SW480 (cell line): Measurements from ENCODE around the gene SETD1A.

Experiments
- DNase-seq: peaks from one replicate; pipeline ENCODE4 v3.0.0-alpha.2; 2016; ENCODE audit warnings: low spot score

Gene SETD1A

DNA sequence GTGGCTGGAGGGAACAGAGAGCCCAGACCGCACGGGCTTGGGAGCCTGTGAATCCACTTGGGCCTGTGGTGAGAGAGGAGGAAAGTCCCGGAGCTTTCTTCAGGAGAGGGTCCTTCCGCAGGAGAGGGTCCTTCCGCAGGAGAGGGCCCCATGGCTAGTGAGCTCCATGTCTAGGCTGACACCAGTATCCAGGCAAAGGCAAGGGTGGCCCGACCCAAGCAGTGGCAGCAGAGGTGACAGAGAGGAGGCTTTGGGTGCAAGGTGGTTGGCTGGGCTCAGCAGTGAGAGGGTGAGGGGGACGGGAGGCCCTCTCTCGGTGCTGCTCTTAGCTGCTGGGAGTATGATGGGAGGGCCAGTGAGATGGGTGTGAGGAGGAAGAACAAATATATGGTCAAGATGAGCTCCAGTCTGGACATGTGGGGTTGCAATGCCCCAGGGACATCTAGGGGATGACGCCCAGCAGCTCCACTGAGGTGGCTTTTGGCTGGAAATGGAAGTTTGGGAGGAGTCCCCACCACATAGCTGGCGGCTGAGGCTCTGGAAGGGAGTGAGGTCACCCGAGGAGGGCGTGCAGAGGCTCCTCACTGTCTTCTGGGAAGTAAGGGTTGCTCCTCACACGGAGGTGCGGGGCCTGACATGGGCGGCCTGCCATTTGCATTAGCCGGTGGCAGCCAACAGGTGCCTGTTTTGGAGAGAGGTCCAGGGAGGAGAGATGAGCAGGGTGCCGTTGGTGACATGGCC lies 25.2 kb downstream of the SETD1A start:
- DNase-seq, result no peak

DNA sequence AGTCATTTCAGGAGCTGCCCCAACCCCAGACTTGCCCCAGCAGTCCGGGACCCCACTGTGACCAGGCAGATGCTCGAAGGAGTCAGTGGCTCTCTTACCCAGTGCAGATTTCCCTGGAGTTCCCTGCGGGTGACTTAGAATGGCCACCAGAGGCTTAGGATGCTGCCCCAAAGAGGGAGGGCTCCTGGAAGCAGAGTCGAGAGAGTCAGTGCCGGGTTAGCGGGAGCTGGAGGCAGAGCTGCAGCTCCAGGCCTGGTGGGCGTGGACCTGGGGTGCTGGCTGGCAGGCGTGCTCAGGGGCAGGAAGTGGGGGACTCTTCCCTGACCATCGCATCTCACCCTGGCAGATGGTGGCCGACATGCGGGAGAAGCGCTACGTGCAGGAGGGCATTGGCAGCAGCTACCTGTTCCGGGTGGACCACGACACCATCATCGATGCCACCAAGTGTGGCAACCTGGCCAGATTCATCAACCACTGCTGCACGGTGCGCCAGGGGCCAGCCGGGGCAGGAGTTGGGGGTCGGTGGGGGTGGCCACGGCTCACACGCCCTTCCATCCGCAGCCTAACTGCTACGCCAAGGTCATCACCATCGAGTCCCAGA lies 25.8 kb downstream of the SETD1A start:
- DNase-seq, result no peak

DNA sequence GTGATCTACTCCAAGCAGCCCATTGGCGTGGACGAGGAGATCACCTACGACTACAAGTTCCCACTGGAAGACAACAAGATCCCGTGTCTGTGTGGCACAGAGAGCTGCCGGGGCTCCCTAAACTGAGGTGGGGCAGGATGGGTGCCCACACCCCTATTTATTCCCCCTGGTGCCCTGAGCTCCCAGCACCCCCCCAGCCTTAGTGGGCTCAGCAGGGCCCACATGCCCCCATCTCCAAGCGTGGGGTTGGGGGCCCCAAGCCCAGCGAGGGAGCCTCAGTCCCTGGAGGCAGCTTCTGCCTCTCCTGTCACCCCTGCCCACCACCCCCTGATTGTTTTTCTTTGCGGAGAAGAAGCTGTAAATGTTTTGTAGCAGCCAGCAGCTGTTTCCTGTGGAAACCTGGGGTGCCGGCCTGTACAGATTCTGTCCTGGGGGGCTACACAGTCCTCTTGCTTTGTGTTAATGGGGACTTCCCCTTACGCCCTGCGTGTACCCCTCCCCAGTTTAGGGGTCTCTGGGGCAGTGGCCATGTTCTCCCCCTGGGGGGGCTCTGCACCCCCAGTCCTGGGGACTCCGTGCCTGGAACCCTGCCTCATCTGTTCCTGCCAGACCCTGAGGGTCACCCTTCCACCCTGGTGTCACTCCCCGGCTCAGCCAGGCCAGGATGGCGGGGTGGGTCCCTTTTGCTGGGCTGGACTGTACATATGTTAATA lies 26.5 kb downstream of the SETD1A start:
- DNase-seq, result no peak

DNA sequence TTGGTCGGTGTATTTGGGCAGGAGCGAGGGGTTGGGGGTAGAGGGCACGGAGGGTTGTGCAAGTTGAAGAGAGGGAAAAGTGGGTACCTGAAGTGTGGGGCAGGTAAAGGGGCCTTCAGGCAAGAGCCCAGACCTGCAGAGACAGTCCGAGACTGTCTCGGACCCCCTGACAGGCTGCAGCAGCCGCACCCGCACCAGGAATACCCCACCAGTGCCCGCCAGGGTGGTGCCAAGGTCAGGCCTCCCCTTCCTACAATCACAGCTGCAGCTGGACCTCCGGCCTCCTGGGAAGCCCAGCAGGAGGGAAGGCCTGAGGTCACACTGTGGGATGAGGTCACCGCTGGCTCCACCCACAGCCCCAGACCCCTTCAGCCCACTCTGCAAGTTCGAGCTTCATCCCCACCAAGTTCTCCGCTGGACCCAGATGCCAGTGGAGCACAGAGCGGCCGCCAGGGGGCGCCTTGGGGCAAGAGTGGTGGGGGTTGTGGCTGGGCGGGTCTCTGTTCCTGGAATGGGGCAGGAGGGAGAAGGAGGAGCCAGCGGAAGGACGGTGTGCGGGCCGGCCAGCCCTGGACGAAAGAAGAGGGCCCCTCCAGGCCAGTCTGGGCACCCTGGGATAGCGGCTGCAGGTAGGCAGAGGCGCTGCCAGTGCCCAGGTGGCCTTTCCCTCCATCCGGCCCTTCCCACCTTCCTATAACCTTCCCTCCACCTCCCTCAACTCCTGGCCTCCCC lies 27.3 kb downstream of the SETD1A start, which contains the start of gene HSD3B7:
HSD3B7 (plus strand) TSS at position 539 of the 732 bp plus-strand sequence. CDS start 452 bp downstream, outside the sequence.
- DNase-seq, result peak; percentile 75

DNA sequence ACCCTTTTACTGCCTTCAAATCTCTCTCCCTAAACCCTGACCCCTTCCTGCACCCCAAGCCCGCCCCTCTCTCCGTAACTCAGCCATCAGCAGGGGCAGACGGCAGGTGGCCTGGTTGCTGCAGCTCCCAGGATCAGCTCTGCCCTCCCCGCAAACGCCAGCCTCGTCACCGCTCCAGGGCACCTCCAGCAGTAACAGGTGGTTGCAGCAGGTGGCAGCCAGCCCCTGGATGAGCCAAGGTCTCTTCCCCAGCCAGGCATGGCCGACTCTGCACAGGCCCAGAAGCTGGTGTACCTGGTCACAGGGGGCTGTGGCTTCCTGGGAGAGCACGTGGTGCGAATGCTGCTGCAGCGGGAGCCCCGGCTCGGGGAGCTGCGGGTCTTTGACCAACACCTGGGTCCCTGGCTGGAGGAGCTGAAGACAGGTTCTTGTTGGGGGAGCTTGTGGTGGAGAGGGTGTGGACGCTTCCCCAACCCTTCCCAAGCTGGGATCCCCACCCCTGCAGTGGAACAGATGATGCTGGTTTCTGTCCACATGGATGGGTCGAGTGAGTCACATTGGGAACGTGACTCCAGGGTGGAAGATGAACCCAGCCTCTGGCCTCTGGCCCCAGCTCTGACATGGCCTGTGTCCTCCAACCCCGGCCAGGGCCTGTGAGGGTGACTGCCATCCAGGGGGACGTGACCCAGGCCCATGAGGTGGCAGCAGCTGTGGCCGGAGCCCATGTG lies 28.0 kb downstream of the SETD1A start:
- DNase-seq, result peak; percentile 83

DNA sequence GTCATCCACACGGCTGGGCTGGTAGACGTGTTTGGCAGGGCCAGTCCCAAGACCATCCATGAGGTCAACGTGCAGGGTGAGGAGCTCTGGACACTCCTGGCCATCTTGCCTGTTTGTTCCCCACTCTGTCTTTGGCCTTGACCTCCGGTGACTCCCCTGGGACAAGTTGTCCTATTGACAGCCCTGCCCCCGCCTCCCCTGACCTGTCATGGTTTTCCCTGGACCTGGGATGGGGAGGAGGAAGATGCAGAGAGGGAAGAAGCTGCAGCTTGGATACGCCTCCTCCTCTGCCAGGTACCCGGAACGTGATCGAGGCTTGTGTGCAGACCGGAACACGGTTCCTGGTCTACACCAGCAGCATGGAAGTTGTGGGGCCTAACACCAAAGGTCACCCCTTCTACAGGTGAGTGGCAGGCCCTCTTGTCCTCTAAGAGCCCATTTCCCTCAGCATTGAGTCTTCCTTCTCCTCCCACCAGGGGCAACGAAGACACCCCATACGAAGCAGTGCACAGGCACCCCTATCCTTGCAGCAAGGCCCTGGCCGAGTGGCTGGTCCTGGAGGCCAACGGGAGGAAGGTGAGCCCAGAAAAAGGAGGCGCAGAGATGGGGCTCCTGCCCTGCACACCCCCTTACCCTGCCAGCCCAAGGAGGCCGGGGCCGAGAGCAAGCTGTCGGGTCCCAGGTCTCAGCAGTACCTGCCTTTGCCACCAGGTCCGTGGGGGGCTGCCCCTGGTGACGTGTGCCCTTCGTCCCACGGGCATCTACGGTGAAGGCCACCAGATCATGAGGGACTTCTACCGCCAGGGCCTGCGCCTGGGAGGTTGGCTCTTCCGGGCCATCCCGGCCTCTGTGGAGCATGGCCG lies 28.8 kb downstream of the SETD1A start:
- no peak for DNase-seq

DNA sequence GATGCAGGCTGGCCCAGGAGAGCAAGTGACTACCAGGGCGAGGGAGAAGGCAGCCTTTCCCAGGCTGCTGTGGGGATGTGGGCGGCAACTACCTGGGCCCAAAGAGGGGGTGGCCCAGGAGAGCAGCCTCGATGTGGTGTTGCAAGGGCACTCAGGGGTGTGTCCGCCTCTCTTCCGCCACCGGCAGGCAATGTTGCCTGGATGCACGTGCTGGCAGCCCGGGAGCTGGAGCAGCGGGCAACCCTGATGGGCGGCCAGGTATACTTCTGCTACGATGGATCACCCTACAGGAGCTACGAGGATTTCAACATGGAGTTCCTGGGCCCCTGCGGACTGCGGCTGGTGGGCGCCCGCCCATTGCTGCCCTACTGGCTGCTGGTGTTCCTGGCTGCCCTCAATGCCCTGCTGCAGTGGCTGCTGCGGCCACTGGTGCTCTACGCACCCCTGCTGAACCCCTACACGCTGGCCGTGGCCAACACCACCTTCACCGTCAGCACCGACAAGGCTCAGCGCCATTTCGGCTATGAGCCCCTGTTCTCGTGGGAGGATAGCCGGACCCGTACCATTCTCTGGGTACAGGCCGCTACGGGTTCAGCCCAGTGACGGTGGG lies 30.1 kb downstream of the SETD1A start:
- no peak for DNase-seq

DNA sequence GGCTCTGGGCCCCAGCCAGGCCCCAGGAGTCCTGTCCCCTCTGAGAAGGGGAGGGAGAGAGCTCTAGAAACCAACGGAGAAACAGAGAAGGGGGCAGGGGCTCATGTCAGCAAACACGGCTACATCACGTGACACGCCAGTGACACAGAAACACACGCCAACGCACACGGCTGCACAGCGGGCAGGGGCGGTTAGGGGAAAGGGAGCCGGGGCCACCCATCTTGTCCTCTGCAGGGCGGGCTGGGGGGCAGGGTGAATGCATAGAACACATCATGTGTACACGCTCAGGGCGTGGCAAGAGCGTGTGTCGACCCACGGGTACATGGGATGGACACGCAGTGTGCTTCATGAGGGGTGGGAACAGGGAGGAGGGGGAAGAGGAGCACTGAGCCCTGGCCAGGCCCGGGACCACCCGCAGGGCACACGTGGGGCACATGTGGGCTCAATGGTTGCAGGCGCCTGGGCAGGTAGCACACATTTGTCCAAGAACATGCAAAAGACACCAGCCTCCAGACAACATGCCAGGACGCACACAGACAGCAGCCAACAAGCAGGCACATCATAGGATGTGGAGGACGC lies 32.0 kb downstream of the SETD1A start:
- DNase-seq, result no peak

DNA sequence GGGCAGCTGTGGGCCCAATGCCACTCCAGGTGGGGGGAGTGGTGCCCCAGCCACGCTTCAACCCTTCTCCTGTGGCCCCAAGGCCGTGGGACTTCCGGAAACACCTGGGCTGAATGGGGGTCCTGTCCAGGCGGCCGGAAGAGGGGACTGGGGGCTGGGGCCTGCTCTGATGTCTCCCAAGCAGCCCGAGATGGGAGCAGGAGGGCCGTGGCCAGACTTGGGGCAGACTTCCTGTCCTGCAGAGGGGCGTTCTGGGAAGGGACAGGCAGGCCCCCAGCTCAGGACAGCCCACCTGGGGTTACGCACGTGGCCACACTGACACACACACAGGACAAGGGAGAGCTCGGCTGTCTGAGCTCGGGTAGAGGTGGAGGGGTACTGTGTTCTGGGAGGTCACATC lies 32.6 kb downstream of the SETD1A start:
- DNase-seq, result no peak

DNA sequence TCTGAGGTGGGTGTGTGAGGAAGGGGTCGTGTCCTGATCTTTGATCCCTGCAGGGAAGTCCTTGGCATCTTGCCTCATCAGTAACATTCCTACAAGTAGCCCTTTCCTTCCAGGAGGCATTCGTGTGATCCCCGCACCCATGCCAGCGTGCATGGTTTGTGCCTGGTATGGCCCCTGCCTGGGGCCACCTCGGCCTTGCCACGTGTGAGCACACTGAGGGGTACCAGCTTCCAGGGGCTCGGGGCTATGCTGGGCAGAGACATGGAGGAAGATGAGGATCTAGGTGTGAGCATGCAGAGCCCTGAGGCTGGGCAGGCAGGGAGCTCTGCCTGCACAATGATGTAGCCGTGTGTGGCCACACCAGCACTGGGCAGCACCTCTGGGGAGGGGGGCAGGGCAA lies 33.5 kb downstream of the SETD1A start:
- no peak for DNase-seq

DNA sequence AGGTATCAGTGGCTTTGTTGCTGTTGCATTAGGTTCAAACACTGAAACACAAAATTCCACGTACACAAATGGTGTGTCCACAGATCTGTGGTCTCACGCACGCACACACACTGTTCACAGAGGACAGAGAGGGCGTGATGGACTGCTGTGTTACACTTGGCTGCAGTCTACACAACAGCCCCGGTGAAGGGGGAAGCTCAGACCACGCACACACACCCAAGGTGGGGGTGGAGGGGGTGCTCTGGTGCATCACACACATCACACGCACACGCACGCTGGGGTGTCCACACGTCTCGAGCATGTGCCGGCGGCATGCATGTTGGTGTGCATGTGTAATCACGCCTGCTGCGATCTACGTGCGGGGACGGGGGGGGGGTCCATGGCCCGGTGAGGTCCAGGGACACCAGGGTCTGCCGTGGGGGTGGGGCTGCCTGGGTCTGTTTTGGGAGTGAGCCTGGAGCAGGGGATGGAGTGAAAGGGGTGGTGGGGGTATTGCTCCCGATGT lies 34.8 kb downstream of the SETD1A start:
- no peak for DNase-seq

DNA sequence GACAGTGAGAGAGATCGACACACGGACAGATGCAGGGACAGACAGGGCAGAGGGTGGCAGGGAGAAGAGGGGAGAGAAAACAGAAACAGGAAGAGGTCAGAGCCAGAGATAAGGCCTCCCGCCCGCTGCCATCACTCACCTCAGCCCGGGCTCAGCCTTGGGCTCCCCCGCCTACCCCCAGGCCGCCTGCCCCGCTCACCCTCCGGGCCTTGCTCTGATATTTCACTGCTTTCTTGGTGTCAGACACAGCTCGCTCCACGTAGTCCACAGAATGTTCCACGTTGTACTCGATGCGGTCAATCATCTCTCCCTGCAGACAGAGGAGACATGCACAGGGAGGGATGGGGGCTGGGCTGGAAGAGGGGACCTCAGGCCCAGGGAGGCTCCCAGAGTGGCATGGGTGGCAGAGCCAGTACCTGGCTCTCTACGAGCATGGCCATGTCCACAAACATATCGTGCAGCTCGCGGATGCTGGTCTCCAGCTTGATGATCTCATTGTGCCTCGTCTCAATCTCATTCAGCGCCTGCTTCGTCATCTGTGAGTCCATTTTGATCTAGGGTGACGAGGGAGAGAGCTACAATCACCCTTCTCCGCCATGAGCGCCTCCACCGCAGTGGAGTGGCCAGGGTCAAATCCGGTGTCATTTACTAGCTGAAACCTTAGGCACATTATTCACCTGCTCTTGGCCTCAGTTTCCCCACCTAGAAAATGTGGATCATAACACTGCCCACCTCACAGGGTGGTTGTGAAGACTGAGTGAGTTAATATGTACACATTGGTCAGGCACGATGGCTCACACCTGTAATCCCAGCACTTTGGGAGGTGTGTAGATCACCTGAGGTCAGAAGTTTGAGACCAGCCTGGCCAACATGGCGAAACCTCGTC lies 35.6 kb downstream of the SETD1A start:
- DNase-seq, result no peak

DNA sequence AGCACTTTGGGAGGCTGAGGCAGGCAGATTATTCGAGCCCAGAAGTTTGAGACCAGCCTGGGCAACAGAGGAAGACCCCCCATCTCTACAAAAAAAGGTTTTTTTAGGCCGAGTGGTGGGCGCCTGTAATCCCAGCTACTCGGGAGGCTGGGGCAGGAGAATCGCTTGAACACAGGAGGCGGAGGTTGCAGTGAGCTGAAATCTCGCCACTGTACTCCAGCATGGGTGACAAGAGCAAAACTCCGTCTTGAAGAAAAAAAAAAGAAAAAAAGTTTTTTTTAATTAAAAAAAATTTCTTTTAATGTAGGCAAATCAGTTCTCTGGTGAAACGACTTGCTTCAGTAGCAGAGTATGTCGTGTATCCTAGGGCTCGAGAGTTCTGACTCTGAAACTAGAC lies 38.4 kb downstream of the SETD1A start:
- no peak for DNase-seq

DNA sequence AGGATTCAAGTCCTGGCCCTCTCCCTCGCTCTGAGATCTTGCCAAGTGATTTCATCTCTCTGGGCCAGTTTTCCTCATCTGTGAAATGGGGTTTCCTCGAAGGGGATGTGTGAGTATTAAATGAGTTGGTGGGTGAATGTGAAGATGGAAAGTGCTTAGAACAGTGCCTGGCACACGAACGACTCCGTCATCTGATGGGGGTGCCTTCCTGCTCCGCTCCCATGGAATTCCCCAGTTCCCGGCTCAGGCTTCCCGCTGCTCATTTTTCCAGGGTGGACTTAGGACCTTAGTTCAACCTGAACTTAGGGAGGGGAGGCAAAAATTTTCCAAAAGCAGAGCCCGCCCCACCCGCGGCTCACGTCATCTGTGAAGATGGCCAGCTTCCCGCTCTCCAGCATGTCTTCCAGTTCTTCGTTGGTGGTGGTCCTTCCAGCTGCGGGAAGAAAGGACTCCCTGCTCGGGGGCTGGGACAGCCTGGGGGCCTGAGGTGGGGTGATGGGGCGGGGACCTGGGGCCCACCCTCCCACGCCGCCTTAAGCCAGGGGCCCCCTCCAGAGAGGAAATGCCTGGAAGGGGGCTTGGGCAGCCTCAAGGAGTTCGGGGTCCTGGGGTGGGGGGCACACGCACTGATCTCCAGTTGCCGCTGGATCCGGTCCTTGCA lies 38.9 kb downstream of the SETD1A start:
- DNase-seq, result peak; percentile 50

DNA sequence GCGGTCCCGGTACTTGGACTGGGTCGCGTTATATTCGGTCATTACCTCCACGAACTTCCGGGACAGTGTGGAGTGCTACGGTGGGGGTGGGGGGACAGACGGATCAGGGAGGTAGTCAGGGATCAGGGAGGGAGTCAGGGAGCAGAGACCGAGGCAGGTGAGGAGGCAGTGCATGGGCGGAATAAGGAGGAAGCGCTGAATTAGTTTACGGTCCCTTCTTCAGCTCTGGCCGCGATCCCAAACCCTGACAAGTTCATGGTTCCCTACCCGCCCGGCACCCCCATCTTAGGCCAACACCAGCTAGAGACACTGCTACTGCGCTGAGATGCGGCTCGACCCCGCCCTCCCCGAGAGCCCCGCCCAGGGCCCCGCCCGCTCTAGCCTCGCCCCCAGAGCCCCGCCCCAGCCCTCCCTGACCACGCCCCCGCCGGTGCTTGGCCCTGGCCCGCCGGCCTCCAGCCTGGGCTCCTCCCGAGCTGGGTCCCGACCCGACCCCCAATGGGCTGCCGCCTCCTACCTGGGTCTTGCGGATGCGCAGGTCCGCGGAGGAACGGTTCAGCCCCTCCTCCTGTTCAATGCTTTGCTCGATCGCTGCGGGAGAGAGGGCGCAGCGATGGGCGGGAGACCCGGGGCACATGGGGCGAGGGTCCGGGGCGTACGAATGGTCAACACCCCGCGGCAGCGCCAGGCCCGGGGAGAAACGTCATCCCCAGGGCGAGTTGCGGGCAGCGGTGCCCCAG lies 39.6 kb downstream of the SETD1A start:
- peak; percentile 81 for DNase-seq

DNA sequence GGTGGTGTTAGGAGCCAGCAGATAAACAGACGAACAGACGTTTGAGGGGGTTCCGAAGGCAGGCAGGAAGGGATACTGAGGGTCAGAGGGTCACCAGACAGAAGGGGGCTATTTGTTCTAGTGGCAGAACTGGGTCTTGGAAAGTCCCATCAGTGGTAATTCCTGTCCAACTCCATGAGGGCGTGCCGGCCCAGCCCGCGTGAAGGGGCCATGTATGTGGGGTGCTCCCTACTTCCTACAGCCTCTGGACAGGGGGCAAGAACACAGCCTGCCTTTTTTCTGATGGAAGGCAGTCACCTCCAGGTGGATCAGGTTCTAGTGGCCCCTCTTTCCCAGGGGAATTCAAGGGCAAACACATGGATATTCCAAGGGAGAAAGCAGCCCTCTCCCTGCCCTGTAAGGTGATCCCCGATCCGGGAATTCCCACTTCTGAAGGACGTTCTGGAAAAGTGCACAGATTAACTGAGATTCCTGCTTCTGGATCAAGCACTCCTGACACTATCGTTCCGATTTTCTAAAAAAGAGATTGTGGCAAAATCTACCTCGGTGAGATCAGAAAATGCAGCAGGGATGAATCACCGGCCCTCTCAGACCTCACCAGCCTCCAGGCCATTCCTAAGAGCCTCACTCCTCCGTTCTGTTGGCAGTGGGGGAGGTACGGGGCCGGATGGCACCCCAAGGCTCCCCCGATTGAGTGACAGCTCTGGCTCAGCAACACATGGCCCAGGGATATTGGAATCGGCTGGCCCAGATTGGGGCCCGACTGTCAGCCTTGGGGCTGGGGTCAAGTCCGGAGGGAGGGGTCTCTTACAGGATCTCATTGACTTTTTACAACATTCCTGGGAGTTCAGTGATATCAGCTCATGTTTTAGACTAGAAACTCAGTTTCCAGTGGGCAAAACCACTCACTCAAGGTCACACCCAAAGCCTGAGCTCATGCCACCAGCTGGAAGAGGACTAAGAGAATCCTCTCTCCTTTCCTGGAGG lies 40.5 kb downstream of the SETD1A start:
- peak; percentile 57 for DNase-seq
